HEK293 (cell line): ENCODE results near the gene SNX4.

ENCODE experiments used
- CTCF ChIP-seq: fragments of 450-650 bp; formaldehyde crosslinking; IDR thresholded peaks from 2 replicates; pipeline ENCODE4 v1.5.1; 2016; ENCODE audit warnings: missing biosample characterization, missing genetic modification characterization
- ZBTB11 ChIP-seq: fragments of 450-650 bp; formaldehyde crosslinking; conservative IDR thresholded peaks from 2 replicates; pipeline ENCODE4 v1.5.1; 2016; ENCODE audit warnings: low read depth, missing biosample characterization, missing genetic modification characterization
- ZBTB7A ChIP-seq: fragments of 450-650 bp; formaldehyde crosslinking; IDR thresholded peaks from 2 replicates; pipeline ENCODE4 v1.5.1; 2016; ENCODE audit warnings: low read depth, missing biosample characterization, missing genetic modification characterization

GRCh38 chr3:125507128-125507527 lies 12.9 kb downstream of the SNX4 start:
- no peak for TF ChIP-seq CTCF (tag by site-specific recombination)
- no peak for TF ChIP-seq ZBTB11
- no peak for TF ChIP-seq ZBTB7A
